Endothelial cell (in vitro differentiated cells): ENCODE results near the gene NUP58. TPM values are rescaled to one million over a fixed set of nuclear protein-coding genes. Genes with fewer than 3 reads are reported as not detected.

ENCODE experiments used
- DNase-seq: peaks from one replicate; pipeline ENCODE4 v3.0.0; 2021; ENCODE audit warnings: low spot score
- H3K27ac Mint-ChIP-seq: one replicate; pipeline ENCODE4 v1.8.0; 2021; ENCODE audit warnings: mixed read lengths, inconsistent platforms; ENCODE audit not compliant: unreplicated experiment
- H3K27me3 Mint-ChIP-seq: one replicate; pipeline ENCODE4 v1.8.0; 2021; ENCODE audit warnings: mild to moderate bottlenecking, moderate library complexity, mixed read lengths, inconsistent platforms; ENCODE audit not compliant: unreplicated experiment
- H3K36me3 Mint-ChIP-seq: one replicate; pipeline ENCODE4 v1.8.0; 2021; ENCODE audit warnings: mild to moderate bottlenecking, low read depth, mixed read lengths, inconsistent platforms; ENCODE audit not compliant: unreplicated experiment
- H3K4me1 Mint-ChIP-seq: one replicate; pipeline ENCODE4 v1.8.0; 2021; ENCODE audit warnings: mild to moderate bottlenecking, mixed read lengths, inconsistent platforms; ENCODE audit not compliant: unreplicated experiment
- H3K4me3 Mint-ChIP-seq: one replicate; pipeline ENCODE4 v1.8.0; 2021; ENCODE audit warnings: mild to moderate bottlenecking, mixed read lengths, inconsistent platforms; ENCODE audit not compliant: unreplicated experiment
- H3K9me3 Mint-ChIP-seq: one replicate; pipeline ENCODE4 v1.8.0; 2021; ENCODE audit warnings: mixed read lengths, inconsistent platforms; ENCODE audit not compliant: unreplicated experiment
- long read RNA-seq: library from polyadenylated mRNA; unstranded; transcript quantifications from one replicate; pipeline ENCODE4 v2.0.0, GENCODE V29; 2020; ENCODE audit not compliant: unreplicated experiment
- total RNA-seq: library from RNA; stranded (reverse); fragmentation: NEBNext Ultra II Directional; extraction: Animal tissue kit (Norgen Biotek cat#: 25700); gene quantifications from one replicate; pipeline ENCODE4 v1.2.1, GENCODE V29; 2021; ENCODE audit not compliant: unreplicated experiment
- TF ChIP-seq, protein P1 (sequence below): fragments of 200-600 bp; sonication (generic); IDR thresholded peaks from one replicate; pipeline ENCODE4 v1.5.0; 2021; ENCODE audit warnings: antibody characterized with exemption; ENCODE audit not compliant: unreplicated experiment

Gene NUP58, protein sequence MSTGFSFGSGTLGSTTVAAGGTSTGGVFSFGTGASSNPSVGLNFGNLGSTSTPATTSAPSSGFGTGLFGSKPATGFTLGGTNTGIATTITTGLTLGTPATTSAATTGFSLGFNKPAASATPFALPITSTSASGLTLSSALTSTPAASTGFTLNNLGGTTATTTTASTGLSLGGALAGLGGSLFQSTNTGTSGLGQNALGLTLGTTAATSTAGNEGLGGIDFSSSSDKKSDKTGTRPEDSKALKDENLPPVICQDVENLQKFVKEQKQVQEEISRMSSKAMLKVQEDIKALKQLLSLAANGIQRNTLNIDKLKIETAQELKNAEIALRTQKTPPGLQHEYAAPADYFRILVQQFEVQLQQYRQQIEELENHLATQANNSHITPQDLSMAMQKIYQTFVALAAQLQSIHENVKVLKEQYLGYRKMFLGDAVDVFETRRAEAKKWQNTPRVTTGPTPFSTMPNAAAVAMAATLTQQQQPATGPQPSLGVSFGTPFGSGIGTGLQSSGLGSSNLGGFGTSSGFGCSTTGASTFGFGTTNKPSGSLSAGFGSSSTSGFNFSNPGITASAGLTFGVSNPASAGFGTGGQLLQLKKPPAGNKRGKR
- 49.9 TPM for total RNA-seq
- long read RNA-seq, full-length matches to known transcripts, result 4 of 8 reads
- long read RNA-seq, partial matches to known transcripts, result 1 of 8 reads
- long read RNA-seq, other reads (novel, unspliced or antisense), result 3 of 8 reads

DNA sequence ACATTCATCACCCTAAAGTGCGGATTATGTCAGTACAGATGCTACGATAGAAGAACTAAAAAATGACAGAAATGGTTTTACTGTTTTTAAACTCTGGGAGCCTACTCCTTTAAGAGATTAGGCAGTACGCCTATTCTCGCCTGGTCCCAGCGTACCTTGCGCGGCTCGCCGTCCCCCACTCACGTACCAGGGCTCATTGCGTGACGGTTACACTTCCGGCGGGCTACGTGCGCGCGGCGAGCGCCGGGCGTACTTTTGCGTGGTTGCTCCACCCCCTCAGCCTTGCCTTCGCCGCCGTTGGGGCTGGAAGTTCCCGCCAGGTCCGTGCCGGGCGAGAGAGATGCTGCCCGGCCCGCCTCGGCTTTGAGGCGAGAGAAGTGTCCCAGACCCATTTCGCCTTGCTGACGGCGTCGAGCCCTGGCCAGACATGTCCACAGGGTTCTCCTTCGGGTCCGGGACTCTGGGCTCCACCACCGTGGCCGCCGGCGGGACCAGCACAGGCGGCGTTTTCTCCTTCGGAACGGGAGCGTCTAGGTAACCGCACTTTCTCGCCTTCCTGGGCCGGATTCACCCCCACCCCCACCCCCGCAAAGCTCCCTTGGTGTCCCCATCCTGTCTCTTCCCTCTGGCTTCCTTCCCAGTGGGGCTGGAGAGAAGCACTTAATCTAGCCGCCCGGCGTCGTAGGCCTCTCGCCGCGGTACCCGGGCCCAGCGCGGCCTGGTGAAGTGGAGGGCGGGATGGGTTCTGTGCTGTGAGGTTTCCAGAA, at the start of gene NUP58:
Gene NUP58, plus strand, starts transcription at position 279 of the 767 bp plus-strand sequence. Its CDS starts 149 bp downstream, at position 428.
- H3K9me3 Mint-ChIP-seq, result no peaks in the 10 kb centered on the region
- peaks cover 5% of the 10 kb centered on the region for H3K36me3 Mint-ChIP-seq
- H3K4me3 Mint-ChIP-seq, result peak within 1 kb of the TSS; percentile 94
- peaks cover 9% of the 10 kb centered on the region for H3K4me1 Mint-ChIP-seq
- TF ChIP-seq, protein P1, sequence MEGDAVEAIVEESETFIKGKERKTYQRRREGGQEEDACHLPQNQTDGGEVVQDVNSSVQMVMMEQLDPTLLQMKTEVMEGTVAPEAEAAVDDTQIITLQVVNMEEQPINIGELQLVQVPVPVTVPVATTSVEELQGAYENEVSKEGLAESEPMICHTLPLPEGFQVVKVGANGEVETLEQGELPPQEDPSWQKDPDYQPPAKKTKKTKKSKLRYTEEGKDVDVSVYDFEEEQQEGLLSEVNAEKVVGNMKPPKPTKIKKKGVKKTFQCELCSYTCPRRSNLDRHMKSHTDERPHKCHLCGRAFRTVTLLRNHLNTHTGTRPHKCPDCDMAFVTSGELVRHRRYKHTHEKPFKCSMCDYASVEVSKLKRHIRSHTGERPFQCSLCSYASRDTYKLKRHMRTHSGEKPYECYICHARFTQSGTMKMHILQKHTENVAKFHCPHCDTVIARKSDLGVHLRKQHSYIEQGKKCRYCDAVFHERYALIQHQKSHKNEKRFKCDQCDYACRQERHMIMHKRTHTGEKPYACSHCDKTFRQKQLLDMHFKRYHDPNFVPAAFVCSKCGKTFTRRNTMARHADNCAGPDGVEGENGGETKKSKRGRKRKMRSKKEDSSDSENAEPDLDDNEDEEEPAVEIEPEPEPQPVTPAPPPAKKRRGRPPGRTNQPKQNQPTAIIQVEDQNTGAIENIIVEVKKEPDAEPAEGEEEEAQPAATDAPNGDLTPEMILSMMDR, result no peak
- peak within 1 kb of the TSS; percentile 72 for H3K27ac Mint-ChIP-seq
- peak; percentile 89 for DNase-seq
- no peaks in the 10 kb centered on the region for H3K27me3 Mint-ChIP-seq

DNA sequence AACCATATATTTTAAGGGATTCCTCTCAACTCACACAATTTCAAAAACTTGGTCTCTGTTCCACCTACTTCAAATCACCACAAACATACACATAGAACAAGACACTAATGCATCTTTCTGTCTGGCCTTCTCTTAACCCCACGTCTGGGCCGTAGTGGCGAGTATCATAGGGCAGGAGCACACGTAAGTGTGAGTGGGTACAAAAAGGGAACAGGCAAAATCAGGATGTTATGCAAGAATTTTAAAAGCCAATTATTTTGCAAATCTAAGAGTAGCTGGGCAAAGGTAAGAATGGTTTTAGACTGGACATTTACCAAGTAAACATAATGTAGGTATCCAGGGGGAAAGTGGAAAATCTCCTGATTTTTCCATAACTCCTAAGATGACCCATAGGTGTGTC, 49.2 kb upstream of the NUP58 start:
- Mint-ChIP-seq H3K4me1 (no peaks in the 10 kb centered on the region), H3K27ac (no peak overlapping the region), H3K27me3 (no peaks in the 10 kb centered on the region), H3K9me3 (no peaks in the 10 kb centered on the region), H3K4me3 (no peak overlapping the region), H3K36me3 (peaks cover 11% of the 10 kb centered on the region)
- TF ChIP-seq, protein P1, result no peak
- no peak for DNase-seq

DNA sequence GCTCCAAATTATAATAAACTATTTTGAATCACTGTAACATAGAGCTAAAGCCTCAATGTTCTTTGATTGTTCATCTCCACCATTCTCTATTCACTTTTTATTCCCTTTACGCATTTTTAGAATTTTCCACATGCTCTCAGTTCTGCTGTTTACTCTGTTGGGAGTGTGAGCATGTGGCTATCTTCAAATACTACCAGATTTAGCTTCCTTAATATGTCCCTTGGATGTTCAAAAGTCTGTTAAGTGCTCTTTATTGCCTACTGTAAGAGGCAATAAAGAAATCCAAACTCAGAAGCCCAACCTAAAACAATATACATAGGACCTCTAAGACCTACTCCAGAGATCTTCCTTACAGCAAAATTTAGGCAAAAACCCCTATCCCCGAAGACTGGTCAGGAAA, 48.7 kb upstream of the NUP58 start:
- no peak overlapping the region for H3K4me3 Mint-ChIP-seq
- no peaks in the 10 kb centered on the region for H3K9me3 Mint-ChIP-seq

DNA sequence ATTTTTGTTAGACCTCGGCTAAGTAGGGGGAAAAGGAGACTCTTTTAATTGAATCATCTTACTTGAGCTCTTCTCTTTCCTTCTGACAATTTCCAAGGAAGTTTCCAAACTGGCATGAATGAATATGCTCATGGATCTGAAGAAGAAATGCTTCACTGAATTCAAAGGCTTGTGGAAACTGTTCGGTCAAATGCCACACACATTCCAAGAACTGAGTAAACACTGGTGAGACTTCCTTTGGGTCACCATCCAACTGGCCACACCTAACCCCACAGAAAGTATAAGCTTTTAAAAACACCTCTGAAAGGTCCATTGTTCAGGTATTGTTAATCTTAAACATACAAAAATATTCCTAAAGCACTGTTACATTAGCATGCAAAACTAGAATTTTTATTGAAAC, 47.7 kb upstream of the NUP58 start:
- H3K4me3 Mint-ChIP-seq, result no peak overlapping the region
- H3K9me3 Mint-ChIP-seq, result no peaks in the 10 kb centered on the region
- no peaks in the 10 kb centered on the region for H3K4me1 Mint-ChIP-seq
- H3K27ac Mint-ChIP-seq, result no peak overlapping the region
- H3K27me3 Mint-ChIP-seq, result no peaks in the 10 kb centered on the region
- no peak for DNase-seq
- H3K36me3 Mint-ChIP-seq, result peaks cover 17% of the 10 kb centered on the region
- TF ChIP-seq, protein P1, result no peak

More for the DNA sequence above, 48.7 kb upstream of the NUP58 start:
- DNase-seq, result no peak
- peaks cover 16% of the 10 kb centered on the region for H3K36me3 Mint-ChIP-seq
- no peak overlapping the region for H3K27ac Mint-ChIP-seq
- no peaks in the 10 kb centered on the region for H3K27me3 Mint-ChIP-seq
- no peaks in the 10 kb centered on the region for H3K4me1 Mint-ChIP-seq
- TF ChIP-seq, protein P1, result no peak
